Astrocyte of the cerebellum (primary cell): ENCODE results near the gene PNKD.

Experiments used
- DNase-seq: peaks from one replicate; pipeline ENCODE4 v3.0.0-alpha.2; 2011; ENCODE audit warnings: low read depth
- H3K4me3 ChIP-seq: 2 replicates; pipeline ENCODE4 v1.5.1; 2011; ENCODE audit warnings: mild to moderate bottlenecking, low read depth, low read length, moderate library complexity
- in situ Hi-C: cut with HindIII; loops from 2 replicates; pipeline ENCODE4 v1.10.0; 2017; ENCODE audit warnings: low sequenced_read_pairs
- TF ChIP-seq, protein P1 (sequence below): IDR thresholded peaks from 2 replicates; pipeline ENCODE4 v1.5.1; 2012; ENCODE audit warnings: low read length, low read depth, moderate library complexity, mild to moderate bottlenecking; ENCODE audit errors: missing control alignments

Gene PNKD

GRCh38 chr2:218269900-218270720 is at the start of gene PNKD, which contains the start of gene AAMP:
Gene PNKD, plus strand, starts transcription at chr2:218270519. Its CDS starts 17 bp downstream, at chr2:218270536.
Gene AAMP, minus strand, starts transcription at chr2:218270137. Its CDS starts 51 bp downstream, at chr2:218270086.
- H3K4me3 ChIP-seq, result peak within 1 kb of the TSS; percentile 97
- TF ChIP-seq, protein P1, sequence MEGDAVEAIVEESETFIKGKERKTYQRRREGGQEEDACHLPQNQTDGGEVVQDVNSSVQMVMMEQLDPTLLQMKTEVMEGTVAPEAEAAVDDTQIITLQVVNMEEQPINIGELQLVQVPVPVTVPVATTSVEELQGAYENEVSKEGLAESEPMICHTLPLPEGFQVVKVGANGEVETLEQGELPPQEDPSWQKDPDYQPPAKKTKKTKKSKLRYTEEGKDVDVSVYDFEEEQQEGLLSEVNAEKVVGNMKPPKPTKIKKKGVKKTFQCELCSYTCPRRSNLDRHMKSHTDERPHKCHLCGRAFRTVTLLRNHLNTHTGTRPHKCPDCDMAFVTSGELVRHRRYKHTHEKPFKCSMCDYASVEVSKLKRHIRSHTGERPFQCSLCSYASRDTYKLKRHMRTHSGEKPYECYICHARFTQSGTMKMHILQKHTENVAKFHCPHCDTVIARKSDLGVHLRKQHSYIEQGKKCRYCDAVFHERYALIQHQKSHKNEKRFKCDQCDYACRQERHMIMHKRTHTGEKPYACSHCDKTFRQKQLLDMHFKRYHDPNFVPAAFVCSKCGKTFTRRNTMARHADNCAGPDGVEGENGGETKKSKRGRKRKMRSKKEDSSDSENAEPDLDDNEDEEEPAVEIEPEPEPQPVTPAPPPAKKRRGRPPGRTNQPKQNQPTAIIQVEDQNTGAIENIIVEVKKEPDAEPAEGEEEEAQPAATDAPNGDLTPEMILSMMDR, result no peak
- DNase-seq, result peak; percentile 99
- in situ Hi-C loops, result no loop called here

DNA sequence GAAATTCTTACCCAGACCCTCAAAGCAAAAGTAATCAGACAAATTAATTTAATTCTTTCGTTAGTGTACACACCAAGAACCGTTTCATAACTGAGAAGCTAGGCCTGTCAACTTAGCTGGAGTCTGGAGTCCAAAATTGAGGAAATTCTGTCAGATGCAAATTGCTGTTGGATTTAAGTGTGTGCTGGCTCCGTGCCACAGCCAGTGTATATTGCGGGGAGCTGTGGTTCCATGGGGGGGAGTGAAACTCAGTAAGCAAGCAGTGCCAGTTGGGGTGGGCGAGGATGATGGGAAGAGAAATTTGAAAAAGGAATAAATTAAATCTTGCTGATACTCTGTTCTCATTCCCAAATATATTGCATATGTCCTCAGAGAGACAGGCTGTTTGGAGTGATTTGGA is 49.3 kb upstream of the PNKD start:
- TF ChIP-seq, protein P1, result no peak
- in situ Hi-C loops, result no loop called here
- DNase-seq, result no peak
- H3K4me3 ChIP-seq, result no peak overlapping the region

DNA sequence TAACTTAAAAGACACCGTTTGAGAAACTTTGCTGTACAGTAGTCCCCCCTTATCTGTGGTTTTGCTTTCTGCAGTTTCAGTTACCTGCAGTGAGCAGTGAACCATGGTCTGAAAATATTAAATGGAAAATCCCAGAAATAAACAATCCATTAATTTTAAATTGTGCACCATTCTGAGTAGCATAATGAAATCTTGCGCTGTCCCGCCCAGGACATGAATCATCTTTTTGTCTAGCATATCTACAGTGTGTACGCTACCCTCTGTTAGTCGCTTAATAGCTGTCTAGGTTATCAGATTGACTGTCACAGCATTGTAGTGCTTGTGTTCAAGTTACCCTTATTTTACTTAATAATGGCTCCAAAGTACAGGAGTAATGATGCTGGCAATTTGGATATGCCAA is 47.3 kb upstream of the PNKD start:
- DNase-seq, result no peak
- in situ Hi-C loops, result no loop called here
- H3K4me3 ChIP-seq, result no peak overlapping the region
- TF ChIP-seq, protein P1, result no peak

GRCh38 chr2:218224186-218224585 is 46.1 kb upstream of the PNKD start:
- TF ChIP-seq, protein P1, result no peak
- no peak for DNase-seq
- no peak overlapping the region for H3K4me3 ChIP-seq
- in situ Hi-C loops, result no loop called here

DNA sequence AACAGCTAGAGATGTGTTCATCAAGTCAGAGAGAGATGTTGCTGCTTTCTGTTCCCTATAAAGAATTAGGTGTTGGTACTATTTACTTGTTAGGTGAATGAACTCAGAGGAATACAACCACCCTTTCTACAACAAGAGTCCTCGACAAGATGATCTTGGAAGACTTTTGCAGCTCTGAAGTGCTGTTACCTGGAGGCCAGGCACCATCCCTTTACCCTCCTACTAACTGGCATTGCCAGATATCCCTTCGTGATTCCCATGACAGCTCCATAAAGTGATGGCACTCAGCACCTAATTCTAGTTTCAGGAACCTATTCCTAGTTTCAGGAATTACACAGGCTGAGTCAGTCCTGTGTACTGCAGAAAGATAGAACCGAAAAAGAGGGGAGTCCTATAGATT is 43.4 kb upstream of the PNKD start:
- no peak overlapping the region for H3K4me3 ChIP-seq
- TF ChIP-seq, protein P1, result no peak
- no peak for DNase-seq
- in situ Hi-C loops, result no loop called here

- no peak for DNase-seq
- in situ Hi-C loops, result no loop called here
- TF ChIP-seq, protein P1, result no peak
- H3K4me3 ChIP-seq, result no peak overlapping the region
Measured at GRCh38 chr2:218228366-218229090, 41.8 kb upstream of the PNKD start.
